ENCODE data around the gene DIP2C. TPM values are rescaled to one million over a fixed set of nuclear protein-coding genes. Genes with fewer than 3 reads are reported as not detected.

DIP2C gene
- total and polyA plus RNA-seq, 2 donors (not counting 1 experiment from before 2014, with no cell fraction given), result 1.3 to 1.9 TPM

DNA sequence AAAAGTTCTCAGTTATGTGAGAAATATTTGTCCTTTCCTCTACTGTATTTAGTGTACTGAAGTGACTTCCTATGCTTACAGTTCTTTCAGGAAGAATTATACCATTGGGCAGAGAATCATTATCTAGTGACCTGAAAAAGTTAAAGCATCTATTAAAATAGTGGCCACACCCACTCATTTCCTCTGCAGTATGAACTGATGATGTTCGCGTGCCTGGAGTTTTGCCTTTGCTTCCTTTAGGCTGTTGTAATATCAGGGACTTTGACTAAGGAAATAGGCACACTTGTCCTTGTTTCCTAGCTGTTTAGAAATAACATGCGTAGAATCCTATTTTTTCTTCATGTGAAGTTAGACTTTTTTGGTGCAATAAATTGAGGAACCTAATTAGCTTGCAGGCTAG, 453.6 kb downstream of the DIP2C start:
- CTCF ChIA-PET, result no interaction called here
- no peak overlapping the region for H3K27ac ChIP-seq (ENCODE audit: low read length in 2 of 2)
- H3K4me1 Mint-ChIP-seq, result peaks cover 8% of the 10 kb centered on the region

More for the DNA sequence above, 453.6 kb downstream of the DIP2C start:
- H3K79me2 ChIP-seq (ENCODE audit: control insufficient read depth, insufficient read depth, low read length), result no peaks in the 10 kb centered on the region
- H3K36me3 ChIP-seq (replicated peaks in 1 of 2; ENCODE audit: control extremely low read depth in 1 of 2, control insufficient read depth in 1 of 2, extremely low read depth in 1 of 2, insufficient read depth in 2 of 2, low read length in 1 of 2), result peaks cover 3 to 19% of the 10 kb centered on the region in 2 experiments
- Mint-ChIP-seq H3K27me3 (no peaks in the 10 kb centered on the region), H3K9me3 (ENCODE audit: insufficient read depth) (no peaks in the 10 kb centered on the region), H3K27ac (no peak overlapping the region), H3K4me3 (no peak overlapping the region)
- H3K4me3 ChIP-seq (ENCODE audit: control extremely low read depth in 1 of 5, extremely low read depth in 1 of 5, insufficient read depth in 1 of 5, low read depth in 2 of 5, low read length in 4 of 5), result no peak overlapping the region
- H3K9ac ChIP-seq (ENCODE audit: low read length), result no peak overlapping the region
- no peak overlapping the region for H3K4me2 ChIP-seq (replicated peaks; ENCODE audit: low read depth, low read length, poor library complexity, severe bottlenecking)
- no peaks in the 10 kb centered on the region for H3K27me3 ChIP-seq (replicated peaks in 1 of 4; ENCODE audit: control extremely low read depth in 1 of 4, control insufficient read depth in 3 of 4, insufficient read depth in 4 of 4, low read length in 3 of 4)
- ATAC-seq (ENCODE audit: low read depth) (no peak), DNase-seq (no peak)
- H3K9me3 ChIP-seq (ENCODE audit: control extremely low read depth in 1 of 3, control insufficient read depth in 2 of 3, insufficient read depth in 1 of 3, low read length in 2 of 3), result no peaks in the 10 kb centered on the region
- 100% methylated on average over 1 of the region's 3 CpGs for WGBS (ENCODE audit: insufficient coverage)
- no peak for TF ChIP-seq CTCF (IDR thresholded peaks at IDR 0.05)
- no peak for TF ChIP-seq EZH2 (IDR thresholded peaks at IDR 0.05; ENCODE audit: borderline replicate concordance, insufficient read depth, low read depth, low read length, poor library complexity, severe bottlenecking)
- intact Hi-C loops (cut with micrococcal nuclease), result no loop called here
- no peaks in the 10 kb centered on the region for H4K20me1 ChIP-seq (ENCODE audit: control insufficient read depth, insufficient read depth, low read length, poor library complexity, severe bottlenecking)
- H3K4me1 ChIP-seq (ENCODE audit: control insufficient read depth in 2 of 2, insufficient read depth in 2 of 2, low read length in 2 of 2), result no peaks in the 10 kb centered on the region
- POLR2A ChIA-PET, result no interaction called here
- H2AFZ ChIP-seq (ENCODE audit: insufficient read depth, low read depth, low read length, poor library complexity, severe bottlenecking), result no peak overlapping the region
